ENCODE results near the gene KCNH5.
A peak's percentile ranks its signal among the peaks of the same experiment; 100 is the strongest.

KCNH5 gene, protein sequence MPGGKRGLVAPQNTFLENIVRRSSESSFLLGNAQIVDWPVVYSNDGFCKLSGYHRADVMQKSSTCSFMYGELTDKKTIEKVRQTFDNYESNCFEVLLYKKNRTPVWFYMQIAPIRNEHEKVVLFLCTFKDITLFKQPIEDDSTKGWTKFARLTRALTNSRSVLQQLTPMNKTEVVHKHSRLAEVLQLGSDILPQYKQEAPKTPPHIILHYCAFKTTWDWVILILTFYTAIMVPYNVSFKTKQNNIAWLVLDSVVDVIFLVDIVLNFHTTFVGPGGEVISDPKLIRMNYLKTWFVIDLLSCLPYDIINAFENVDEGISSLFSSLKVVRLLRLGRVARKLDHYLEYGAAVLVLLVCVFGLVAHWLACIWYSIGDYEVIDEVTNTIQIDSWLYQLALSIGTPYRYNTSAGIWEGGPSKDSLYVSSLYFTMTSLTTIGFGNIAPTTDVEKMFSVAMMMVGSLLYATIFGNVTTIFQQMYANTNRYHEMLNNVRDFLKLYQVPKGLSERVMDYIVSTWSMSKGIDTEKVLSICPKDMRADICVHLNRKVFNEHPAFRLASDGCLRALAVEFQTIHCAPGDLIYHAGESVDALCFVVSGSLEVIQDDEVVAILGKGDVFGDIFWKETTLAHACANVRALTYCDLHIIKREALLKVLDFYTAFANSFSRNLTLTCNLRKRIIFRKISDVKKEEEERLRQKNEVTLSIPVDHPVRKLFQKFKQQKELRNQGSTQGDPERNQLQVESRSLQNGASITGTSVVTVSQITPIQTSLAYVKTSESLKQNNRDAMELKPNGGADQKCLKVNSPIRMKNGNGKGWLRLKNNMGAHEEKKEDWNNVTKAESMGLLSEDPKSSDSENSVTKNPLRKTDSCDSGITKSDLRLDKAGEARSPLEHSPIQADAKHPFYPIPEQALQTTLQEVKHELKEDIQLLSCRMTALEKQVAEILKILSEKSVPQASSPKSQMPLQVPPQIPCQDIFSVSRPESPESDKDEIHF

DNA sequence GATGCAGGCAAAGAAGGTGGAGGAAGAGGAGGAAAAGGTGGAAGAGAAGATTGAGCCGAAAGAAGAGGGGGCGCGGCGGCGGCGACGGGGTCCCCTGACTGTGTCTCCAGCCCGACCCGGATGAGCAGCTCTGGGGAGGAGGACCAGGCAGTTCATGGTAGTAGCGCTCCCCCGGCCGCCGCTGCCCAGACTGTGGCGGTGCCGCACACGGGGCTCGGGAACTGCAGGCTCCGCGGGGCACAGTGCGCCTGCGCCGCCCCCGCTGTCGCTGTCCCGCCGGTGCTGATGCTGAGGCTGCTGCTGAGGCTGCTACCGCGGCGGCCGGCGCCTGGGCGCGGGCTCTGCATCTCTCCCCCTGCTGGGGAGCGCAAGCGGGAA lies at the start of gene KCNH5:
Gene KCNH5 (minus strand): TSS at position 225 of the 378 bp plus-strand sequence. CDS start 272 bp downstream, outside the sequence.
- DNase-seq (ENCODE audit: extremely low read depth in 1 of 2, low read depth in 1 of 2) = peak in 1 of 2 donors; percentile 1

GRCh38 chr14:63091394-63091996 lies 46.2 kb upstream of the KCNH5 start:
- no peak for DNase-seq (ENCODE audit: extremely low read depth in 1 of 2, low read depth in 1 of 2)

GRCh38 chr14:63088865-63089264 lies 43.6 kb upstream of the KCNH5 start:
- DNase-seq (ENCODE audit: extremely low read depth in 1 of 2, low read depth in 1 of 2) = no peak

GRCh38 chr14:63078569-63078968 lies 33.3 kb upstream of the KCNH5 start:
- DNase-seq (ENCODE audit: extremely low read depth in 1 of 2, low read depth in 1 of 2) = no peak

DNA sequence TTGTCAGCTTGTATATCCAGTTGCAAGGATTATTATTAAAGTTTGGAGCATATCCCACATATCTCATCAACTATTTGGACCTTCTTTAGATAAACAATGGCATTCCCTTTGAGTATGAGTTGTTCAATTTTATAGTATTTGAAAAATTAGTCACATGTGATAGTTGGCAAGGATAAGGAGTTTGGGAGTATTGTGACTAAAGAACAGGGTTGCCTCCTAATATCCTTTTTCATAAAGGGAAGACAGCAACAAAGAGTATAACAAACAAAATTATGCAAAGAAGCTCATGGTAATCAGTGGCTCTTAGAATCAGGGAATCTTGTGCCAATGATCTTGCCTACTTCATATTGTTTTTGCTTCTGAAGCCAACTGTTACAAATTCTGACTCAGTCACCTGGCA lies 31.2 kb upstream of the KCNH5 start:
- DNase-seq (ENCODE audit: extremely low read depth in 1 of 2, low read depth in 1 of 2) = no peak

DNA sequence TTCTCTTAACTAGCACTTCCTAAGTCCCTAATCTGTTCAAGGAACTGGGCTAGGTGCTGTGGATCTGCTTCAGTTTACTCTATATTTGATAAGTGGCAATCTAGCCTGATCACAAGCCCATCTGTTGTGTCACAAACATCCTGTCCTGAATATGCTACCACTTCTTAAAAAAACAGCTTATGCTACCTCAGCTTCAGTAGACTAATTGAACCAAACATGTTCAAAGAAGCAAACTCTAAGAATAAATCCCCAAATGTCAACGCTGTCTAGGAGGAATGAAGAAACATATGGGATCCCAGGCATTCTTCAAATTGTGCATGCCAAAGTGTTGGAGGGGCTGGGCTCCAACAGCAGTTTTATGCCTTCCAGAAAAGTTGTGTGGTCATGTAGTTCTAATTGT lies 10.4 kb upstream of the KCNH5 start:
- no peak for DNase-seq (ENCODE audit: extremely low read depth in 1 of 2, low read depth in 1 of 2)

DNA sequence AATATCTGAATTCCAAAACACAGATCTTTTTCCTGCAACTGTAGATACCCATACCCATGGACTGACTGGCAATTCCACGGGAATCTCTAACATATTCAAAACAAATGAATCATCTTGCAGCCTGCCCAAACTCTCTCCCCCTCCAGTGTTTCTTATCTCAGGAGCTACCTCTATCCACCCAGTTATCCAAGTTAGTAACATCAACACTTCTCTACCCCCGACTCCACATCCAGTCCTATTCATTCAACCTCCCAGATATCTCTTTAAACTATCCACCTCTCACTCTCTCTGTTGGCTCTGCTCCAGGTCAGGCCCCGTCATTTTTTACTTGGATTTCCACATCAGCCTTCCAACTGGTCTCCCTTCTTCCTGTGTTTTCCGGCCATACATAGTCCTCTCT lies 6.7 kb upstream of the KCNH5 start:
- DNase-seq (ENCODE audit: extremely low read depth in 1 of 2, low read depth in 1 of 2) = no peak

GRCh38 chr14:63051301-63051700 lies 6.0 kb upstream of the KCNH5 start:
- DNase-seq (ENCODE audit: extremely low read depth in 1 of 2, low read depth in 1 of 2) = no peak

- DNase-seq (ENCODE audit: extremely low read depth in 1 of 2, low read depth in 1 of 2) = no peak
Measured at GRCh38 chr14:63050694-63051093, 5.4 kb upstream of the KCNH5 start.

DNA sequence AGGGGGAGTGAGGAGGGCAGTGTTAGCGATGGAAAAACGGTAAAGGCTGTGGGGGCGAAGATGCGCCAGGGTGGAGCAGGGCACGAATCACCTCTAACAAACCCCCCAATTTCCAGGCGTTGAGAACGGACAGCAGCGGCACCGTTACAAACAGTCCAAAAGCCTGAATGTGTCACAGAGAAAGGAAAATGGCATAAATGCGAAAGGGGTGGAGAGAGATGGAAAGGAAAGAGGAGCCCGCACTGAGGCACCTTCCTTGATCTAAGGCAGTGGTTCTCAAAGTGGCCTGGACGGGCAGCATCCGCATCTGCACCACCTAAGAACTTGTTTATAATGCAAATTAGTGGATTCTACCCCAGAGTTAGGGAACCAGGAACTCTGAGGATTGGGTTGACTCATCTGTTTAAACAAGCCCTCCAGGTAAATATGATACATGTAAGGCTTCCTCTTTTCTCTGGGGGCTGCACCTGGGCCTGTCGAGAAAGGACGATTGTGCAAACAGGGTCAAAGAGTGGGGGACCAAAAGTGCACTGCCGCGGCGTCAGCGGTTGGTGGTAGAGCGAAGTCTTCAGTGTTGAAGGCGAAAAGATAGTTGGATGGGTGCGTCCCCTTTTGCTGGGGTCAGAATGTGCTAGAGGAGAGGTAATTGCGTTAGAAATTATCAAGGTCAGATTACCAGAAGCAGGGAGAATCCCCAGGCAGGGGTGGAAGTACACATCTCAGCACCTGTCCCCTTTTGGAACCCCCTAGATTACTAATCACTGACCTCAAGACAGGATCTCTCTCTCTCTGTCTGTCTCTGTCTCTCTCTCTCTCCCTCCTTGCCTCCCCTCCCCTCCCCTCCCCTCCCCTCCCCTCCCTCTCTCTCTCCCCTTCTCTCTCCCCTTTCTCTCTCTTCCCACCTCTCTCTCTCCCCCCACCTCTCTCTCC lies 1.3 kb upstream of the KCNH5 start:
- no peak for DNase-seq (ENCODE audit: extremely low read depth in 1 of 2, low read depth in 1 of 2)

DNA sequence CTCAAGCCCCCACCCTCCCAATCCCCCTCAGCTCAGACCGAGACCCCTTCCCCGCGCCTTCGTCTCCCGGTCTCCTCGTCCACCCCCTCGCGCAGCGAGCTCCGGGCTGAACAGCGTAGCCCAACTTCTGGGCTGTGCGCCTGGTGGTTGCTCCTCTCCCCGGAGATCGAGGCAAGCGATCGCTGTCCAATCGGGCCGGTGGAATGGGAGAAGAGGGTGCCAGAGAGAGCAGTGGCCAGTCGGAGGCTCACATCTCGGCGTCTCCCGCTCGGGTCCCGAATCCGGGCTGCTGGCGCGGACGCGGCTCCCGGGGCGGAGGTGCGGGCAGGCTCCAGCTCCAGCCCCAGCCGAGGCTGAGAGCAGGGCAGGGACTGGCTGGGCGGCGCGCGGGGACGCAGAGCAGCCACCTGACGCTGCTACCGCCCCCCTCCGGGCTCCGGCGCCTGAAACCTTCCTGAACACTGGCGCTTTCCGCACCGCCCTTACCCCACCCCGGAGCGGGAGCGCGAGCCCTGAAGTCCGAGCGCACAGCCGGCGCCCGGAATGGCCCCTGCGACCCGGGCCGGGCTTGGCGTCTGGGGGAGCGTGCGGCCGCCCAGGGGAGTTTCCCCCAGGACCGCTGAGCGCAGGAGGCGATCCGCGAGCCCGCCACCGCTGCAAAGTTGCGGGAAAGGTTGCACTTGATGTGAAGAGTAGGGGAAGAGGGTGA lies 508 bp upstream of the KCNH5 start:
- no peak for DNase-seq (ENCODE audit: extremely low read depth in 1 of 2, low read depth in 1 of 2)

DNA sequence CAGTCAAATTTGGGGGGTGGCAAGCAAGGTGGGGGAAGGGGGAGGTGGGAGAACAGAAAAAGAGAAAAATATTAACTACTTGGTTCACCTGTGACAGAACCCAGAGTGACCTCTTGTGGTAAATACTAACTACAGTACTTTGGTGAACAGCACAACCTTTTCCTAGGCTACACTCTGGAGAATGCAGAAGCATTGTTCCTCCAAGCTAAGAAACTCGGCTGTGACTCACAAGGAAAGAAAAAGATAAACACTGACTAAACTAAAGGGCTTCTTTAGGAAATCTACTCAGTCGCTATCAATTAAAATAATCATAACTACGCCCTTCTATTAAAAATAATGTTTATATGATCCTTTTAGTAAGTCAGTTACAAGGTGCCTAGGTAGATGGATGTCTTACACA lies 5.4 kb downstream of the KCNH5 start:
- DNase-seq (ENCODE audit: extremely low read depth in 1 of 2, low read depth in 1 of 2) = no peak

- DNase-seq (ENCODE audit: extremely low read depth in 1 of 2, low read depth in 1 of 2) = no peak
Measured at GRCh38 chr14:63032641-63033040, 12.6 kb downstream of the KCNH5 start.

DNA sequence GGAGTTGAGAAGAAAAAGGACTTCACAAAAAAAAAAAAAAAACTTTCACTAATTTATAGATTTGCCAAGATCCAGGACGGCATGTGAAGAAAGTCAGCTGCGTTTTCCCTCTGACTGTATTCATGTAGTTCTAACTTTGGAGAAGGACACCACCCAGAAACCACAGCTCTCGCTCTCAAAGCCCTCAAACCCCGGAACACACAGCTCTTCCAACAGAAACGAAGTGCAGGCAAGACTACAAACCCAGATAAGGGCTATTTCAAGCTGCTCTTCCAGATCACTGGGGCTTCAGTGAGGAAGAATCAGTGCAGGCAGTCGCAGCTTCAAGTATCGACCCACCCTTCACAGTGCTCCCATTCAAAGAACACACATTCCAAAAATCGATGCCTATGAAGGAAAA lies 13.2 kb downstream of the KCNH5 start:
- DNase-seq (ENCODE audit: extremely low read depth in 1 of 2, low read depth in 1 of 2) = no peak

GRCh38 chr14:63030113-63030512 lies 15.1 kb downstream of the KCNH5 start:
- no peak for DNase-seq (ENCODE audit: extremely low read depth in 1 of 2, low read depth in 1 of 2)

DNA sequence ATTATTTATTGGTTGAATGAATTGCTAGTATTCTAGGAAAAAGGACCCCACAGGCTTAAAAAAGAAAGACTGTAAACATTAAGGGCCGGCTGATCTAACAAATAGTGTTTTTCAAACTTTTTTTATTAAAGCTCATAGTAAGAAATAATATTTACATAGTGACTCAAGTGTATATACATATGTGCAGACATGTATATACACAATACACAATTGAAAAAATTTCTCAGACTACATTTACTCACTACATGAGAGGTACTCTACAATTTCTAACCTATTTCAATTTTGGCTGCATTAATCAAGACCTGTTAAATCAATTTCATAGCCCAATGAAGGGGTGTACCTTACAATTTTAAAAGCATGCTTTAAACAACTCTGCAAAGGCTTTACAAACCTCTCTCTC lies 17.5 kb downstream of the KCNH5 start:
- no peak for DNase-seq (ENCODE audit: extremely low read depth in 1 of 2, low read depth in 1 of 2)

GRCh38 chr14:63026491-63026890 lies 18.8 kb downstream of the KCNH5 start:
- DNase-seq (ENCODE audit: extremely low read depth in 1 of 2, low read depth in 1 of 2) = no peak

DNA sequence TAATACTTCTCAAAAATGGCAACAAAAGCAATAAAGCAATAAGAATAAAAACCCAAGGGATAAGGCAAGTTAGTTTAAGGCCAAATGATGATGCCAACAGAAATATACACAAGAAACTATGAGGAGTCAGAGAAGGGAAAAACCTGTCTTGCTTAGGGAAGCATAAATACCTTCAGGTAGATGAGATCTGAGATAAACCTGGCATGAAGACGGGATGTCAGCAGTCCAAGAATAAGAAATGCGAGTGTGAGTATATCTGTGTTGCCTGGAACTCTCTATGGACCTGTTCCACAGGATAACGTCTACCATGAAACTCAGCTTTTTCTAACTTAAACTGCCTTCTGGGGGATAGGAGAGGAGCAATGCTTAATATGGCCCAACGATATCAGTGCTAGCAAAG lies 30.6 kb downstream of the KCNH5 start:
- DNase-seq (ENCODE audit: extremely low read depth in 1 of 2, low read depth in 1 of 2) = no peak

GRCh38 chr14:63012171-63012570 lies 33.1 kb downstream of the KCNH5 start:
- DNase-seq (ENCODE audit: extremely low read depth in 1 of 2, low read depth in 1 of 2) = no peak

DNA sequence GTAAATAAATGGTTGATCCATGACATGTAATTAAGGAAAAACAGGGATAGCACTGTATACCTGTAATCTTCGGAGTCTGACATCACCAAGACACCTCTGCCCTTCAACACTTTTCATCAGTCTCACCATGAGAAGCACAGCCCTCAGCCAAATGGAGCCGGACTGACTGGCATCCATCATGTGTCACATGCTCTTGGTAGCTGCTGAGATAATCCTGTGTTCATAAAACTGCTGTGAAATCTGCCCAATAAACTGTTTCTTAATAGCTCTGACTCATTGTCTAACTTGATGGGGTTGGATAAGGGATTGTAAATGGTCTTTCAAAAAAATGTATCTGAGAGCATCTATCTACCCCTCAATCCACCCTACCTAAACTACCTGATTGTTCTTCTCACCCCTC lies 33.6 kb downstream of the KCNH5 start:
- DNase-seq (ENCODE audit: extremely low read depth in 1 of 2, low read depth in 1 of 2) = no peak
